Activated B cell treated with CpG ODN at 0.5 μM for 24 hours (primary cell): Measurements from ENCODE around the gene CCDC141. TPM values are rescaled to one million over a fixed set of nuclear protein-coding genes. Genes with fewer than 3 reads are reported as not detected.

ENCODE experiments used
- ATAC-seq: fragments of 200-7000 bp; cut with Tn5 transposase; one replicate; pipeline ENCODE4 v1.10.0; 2021; ENCODE audit warnings: low read depth, mild to moderate bottlenecking, moderate library complexity
- CTCF ChIA-PET: fragments of 350-600 bp; sonication (Branson Sonifier 250); formaldehyde crosslinking; loops from one replicate; lab custom pipeline; 2021; ENCODE audit warnings: antibody characterized with exemption; lab: Charles Lee
- POLR2A ChIA-PET: fragments of 350-600 bp; sonication (Branson Sonifier 250); formaldehyde crosslinking; loops from one replicate; lab custom pipeline; 2021; ENCODE audit warnings: antibody characterized with exemption; lab: Charles Lee
- DNase-seq: peaks from one replicate; pipeline ENCODE4 v3.0.0; 2022
- H3K27ac Mint-ChIP-seq: one replicate; pipeline ENCODE4 v1.8.0; 2020; ENCODE audit warnings: mixed read lengths
- H3K27me3 Mint-ChIP-seq: one replicate; pipeline ENCODE4 v1.8.0; 2021; ENCODE audit warnings: mixed read lengths
- H3K36me3 Mint-ChIP-seq: one replicate; pipeline ENCODE4 v1.8.0; 2021; ENCODE audit warnings: low read depth, mixed read lengths
- H3K4me1 Mint-ChIP-seq: one replicate; pipeline ENCODE4 v1.8.0; 2021; ENCODE audit warnings: mixed read lengths
- H3K4me3 Mint-ChIP-seq: one replicate; pipeline ENCODE4 v1.8.0; 2020; ENCODE audit warnings: mild to moderate bottlenecking, mixed read lengths
- H3K9me3 Mint-ChIP-seq: one replicate; pipeline ENCODE4 v1.8.0; 2020; ENCODE audit warnings: mixed read lengths
- CTCF ChIP-seq: fragments of 200-600 bp; IDR thresholded peaks from one replicate; pipeline ENCODE4 v1.8.0; 2022; ENCODE audit warnings: antibody characterized with exemption, mild to moderate bottlenecking
- intact Hi-C: fragments of 100-400 bp; cut with micrococcal nuclease; formaldehyde crosslinking; loops from one replicate; pipeline ENCODE4 v1.15.1; 2024
- total RNA-seq: library from RNA; stranded (reverse); gene quantifications from 2 replicates; pipeline ENCODE4 v1.2.3, GENCODE V29; 2022

CCDC141 gene
- total RNA-seq, 1 donor from 2014 or later: 38.8 TPM

GRCh38 chr2:178920916-178921513 lies 128.9 kb downstream of the CCDC141 start:
- no peak for ATAC-seq
- no peak for DNase-seq
- H3K9me3 Mint-ChIP-seq: no peaks in the 10 kb centered on the region
- H3K4me1 Mint-ChIP-seq: no peaks in the 10 kb centered on the region
- intact Hi-C loops: no loop called here
- no peak overlapping the region for H3K4me3 Mint-ChIP-seq
- no peak overlapping the region for H3K27ac Mint-ChIP-seq
- ChIA-PET POLR2A (no interaction called here), CTCF (no interaction called here)
- no peaks in the 10 kb centered on the region for H3K27me3 Mint-ChIP-seq
- no peak for TF ChIP-seq CTCF
- H3K36me3 Mint-ChIP-seq: peaks cover 21% of the 10 kb centered on the region

GRCh38 chr2:178917555-178917954 lies 132.4 kb downstream of the CCDC141 start:
- intact Hi-C loops: no loop called here
- no peak overlapping the region for H3K4me3 Mint-ChIP-seq
- no peak overlapping the region for H3K27ac Mint-ChIP-seq
- no peak for TF ChIP-seq CTCF
- H3K36me3 Mint-ChIP-seq: peaks cover 19% of the 10 kb centered on the region
- peaks cover 2% of the 10 kb centered on the region for H3K4me1 Mint-ChIP-seq
- CTCF ChIA-PET: interaction anchor here (1.4 kb wide), 1 partner anchor 102 kb away, joined by 4 read pairs; no protein-coding TSS in a partner anchor
- DNase-seq (no peak), ATAC-seq (no peak)
- POLR2A ChIA-PET: no interaction called here
- H3K27me3 Mint-ChIP-seq: no peaks in the 10 kb centered on the region
- H3K9me3 Mint-ChIP-seq: no peaks in the 10 kb centered on the region

- intact Hi-C loops: loop anchor here (2.0 kb wide), 1 partner anchor 119 kb away; no protein-coding TSS in a partner anchor
- Mint-ChIP-seq H3K27ac (no peak overlapping the region), H3K36me3 (peaks cover 19% of the 10 kb centered on the region), H3K4me1 (peaks cover 2% of the 10 kb centered on the region), H3K4me3 (no peak overlapping the region), H3K9me3 (no peaks in the 10 kb centered on the region), H3K27me3 (no peaks in the 10 kb centered on the region)
- CTCF ChIA-PET: interaction anchor here (0.6 to 7.2 kb wide), 5 partner anchors 10 to 223 kb away, joined by 3 to 40 read pairs (median 5); no protein-coding TSS in a partner anchor
- DNase-seq: no peak
- POLR2A ChIA-PET: no interaction called here
- no peak for ATAC-seq
- TF ChIP-seq CTCF: no peak
Observed at GRCh38 chr2:178915423-178916173, 134.3 kb downstream of the CCDC141 start.

- CTCF ChIA-PET: interaction anchor here (1.0 to 7.2 kb wide), 7 partner anchors 9 to 216 kb away, joined by 3 to 40 read pairs (median 5); no protein-coding TSS in a partner anchor
- Mint-ChIP-seq H3K4me3 (no peak overlapping the region), H3K4me1 (peaks cover 2% of the 10 kb centered on the region), H3K36me3 (peaks cover 19% of the 10 kb centered on the region), H3K27me3 (no peaks in the 10 kb centered on the region), H3K27ac (no peak overlapping the region), H3K9me3 (no peaks in the 10 kb centered on the region)
- POLR2A ChIA-PET: no interaction called here
- DNase-seq (peak; percentile 37), ATAC-seq (peak; percentile 93)
- intact Hi-C loops: loop anchor here (1.0 to 5.0 kb wide), 5 partner anchors 23 to 517 kb away; no protein-coding TSS in a partner anchor
- TF ChIP-seq CTCF: no peak
Observed at GRCh38 chr2:178914259-178914849, 135.6 kb downstream of the CCDC141 start.

GRCh38 chr2:178913049-178913441 lies 136.9 kb downstream of the CCDC141 start:
- ChIA-PET CTCF (interaction anchor here (1.2 to 7.2 kb wide), 6 partner anchors 14 to 217 kb away, joined by 3 to 40 read pairs (median 8); no protein-coding TSS in a partner anchor), POLR2A (no interaction called here)
- no peak for DNase-seq
- H3K4me1 Mint-ChIP-seq: peaks cover 2% of the 10 kb centered on the region
- H3K27ac Mint-ChIP-seq: no peak overlapping the region
- peaks cover 11% of the 10 kb centered on the region for H3K36me3 Mint-ChIP-seq
- H3K27me3 Mint-ChIP-seq: no peaks in the 10 kb centered on the region
- H3K9me3 Mint-ChIP-seq: no peaks in the 10 kb centered on the region
- TF ChIP-seq CTCF: no peak
- no peak overlapping the region for H3K4me3 Mint-ChIP-seq
- intact Hi-C loops: loop anchor here (5.0 kb wide), 1 partner anchor 214 kb away; no protein-coding TSS in a partner anchor
- no peak for ATAC-seq
